GM18508 (cell line): ENCODE data around the gene SLC35F3.
"Not testable (repeated sequence)": the region's sequence is repeated elsewhere in the genome, so short reads cannot be mapped to it uniquely, and the experiment has no call there.

Experiments
- ATAC-seq: cut with Tn5 transposase; IDR thresholded peaks from one replicate; pipeline ENCODE4 v1.9.1; 2021; ENCODE audit warnings: moderate number of reproducible peaks; ENCODE audit not compliant: insufficient read depth, unreplicated experiment

Gene SLC35F3

GRCh38 chr1:234093107-234093506 lies 188.6 kb downstream of the SLC35F3 start:
- no peak for ATAC-seq

- ATAC-seq, result no peak
These were observed 189.3 kb downstream of the SLC35F3 start for GRCh38 chr1:234093741-234094140.

DNA sequence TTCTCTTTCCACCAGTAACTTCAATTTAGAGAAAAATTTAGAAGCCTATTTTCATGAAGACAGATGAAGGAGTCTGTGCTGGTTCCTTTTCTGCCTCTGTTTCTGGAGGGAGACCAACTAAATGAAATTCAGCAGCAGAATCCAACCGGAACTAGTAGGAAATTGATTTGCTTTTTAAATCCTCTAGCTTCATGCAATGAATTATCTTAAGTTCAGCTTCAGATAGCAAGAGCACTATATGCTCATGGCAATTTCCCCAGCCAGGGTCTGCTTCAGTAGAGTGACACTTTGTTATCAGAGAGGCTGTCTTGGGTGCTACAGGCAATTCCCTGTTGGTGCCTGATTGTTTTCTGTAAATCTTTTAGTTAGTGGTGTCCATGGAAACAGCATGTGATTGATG lies 189.7 kb downstream of the SLC35F3 start:
- ATAC-seq, result no peak

GRCh38 chr1:234096161-234096770 lies 191.8 kb downstream of the SLC35F3 start:
- ATAC-seq, result no peak

DNA sequence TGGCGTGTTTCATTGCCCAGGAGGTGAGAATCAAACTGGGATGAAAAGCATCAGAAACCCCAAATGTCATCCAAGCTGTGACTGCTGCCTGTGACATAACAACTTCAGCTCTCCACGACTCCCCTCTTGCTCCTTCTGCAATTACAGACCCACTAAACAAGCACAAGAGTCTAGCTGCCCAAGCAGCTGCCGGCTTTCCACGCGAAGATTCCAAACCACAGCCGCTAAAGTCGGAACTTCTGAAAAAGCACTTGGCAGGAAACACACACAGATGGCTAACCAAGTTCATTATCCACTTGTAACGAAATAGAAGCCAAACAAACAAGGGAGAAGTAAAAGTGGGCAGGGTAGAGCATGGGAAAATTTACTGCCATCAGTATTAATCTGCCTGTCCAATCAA lies 198.1 kb downstream of the SLC35F3 start:
- no peak for ATAC-seq

DNA sequence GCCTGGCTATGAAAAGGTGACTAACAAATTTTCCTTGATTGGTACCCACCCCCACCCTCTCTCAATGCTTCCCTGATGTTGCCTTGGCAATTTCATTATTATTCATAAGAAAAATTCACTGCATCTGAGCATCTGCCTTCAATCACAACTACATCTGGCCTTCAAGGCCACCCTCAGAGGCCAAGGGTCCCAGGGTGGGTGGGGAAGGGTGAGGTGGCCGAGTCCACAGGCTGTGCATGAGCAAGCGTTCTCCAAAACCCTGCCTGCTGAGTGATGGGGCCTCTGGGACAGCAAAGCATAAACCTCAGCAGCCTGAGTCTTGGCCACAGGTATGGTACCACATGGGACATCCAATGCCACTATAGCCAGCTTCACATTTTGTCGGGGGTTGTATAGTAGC lies 198.7 kb downstream of the SLC35F3 start:
- no peak for ATAC-seq

GRCh38 chr1:234106032-234106431 lies 201.6 kb downstream of the SLC35F3 start:
- ATAC-seq, result no peak

- ATAC-seq, result no peak
These were observed 203.0 kb downstream of the SLC35F3 start for GRCh38 chr1:234107416-234108021.

GRCh38 chr1:234108921-234109320 lies 204.4 kb downstream of the SLC35F3 start:
- no peak for ATAC-seq

DNA sequence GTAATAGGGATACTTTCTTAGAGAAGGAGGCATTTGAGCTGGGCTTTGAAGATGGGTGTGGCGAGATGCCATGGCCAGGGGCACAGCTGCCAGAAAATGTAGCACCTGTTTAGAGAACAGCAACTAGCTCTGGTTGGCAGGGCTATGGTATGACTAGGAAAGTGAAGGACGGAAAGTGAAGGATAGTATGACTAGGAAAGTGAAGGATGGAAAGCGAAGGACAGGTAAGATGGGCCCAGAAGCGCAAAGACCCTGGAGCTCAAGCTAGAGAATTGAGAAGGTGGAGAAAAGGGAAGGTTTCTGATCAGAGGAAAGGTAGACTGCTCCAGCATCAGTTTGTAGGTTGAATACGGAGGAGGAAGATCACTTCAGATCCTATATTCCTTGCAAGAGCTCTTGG lies 205.4 kb downstream of the SLC35F3 start:
- no peak for ATAC-seq

GRCh38 chr1:234111458-234112142 lies 207.1 kb downstream of the SLC35F3 start:
- ATAC-seq, result no peak

GRCh38 chr1:234114648-234115307 lies 210.3 kb downstream of the SLC35F3 start:
- ATAC-seq, result no peak

- ATAC-seq, result no peak
These were observed 214.4 kb downstream of the SLC35F3 start for GRCh38 chr1:234118911-234119310.

DNA sequence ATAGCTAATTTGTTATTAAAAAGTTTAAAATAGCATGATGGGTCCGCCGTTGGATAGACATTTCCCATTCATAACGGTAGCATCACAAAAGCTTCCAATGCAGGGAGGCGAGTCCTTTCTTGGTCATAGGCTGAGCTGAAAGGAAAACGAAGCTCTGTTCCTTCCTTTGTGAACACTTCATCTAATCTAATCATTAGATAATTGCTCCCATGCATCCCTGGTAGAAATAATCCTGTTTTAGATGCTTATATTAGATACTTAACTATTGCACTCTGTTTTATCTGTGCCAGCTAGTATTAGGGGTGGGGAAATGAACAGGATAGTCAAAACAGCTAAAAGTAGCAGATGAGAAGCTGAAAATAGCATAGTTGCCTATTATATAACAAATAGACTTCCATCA lies 215.0 kb downstream of the SLC35F3 start:
- no peak for ATAC-seq

GRCh38 chr1:234120327-234120944 lies 216.0 kb downstream of the SLC35F3 start:
- no peak for ATAC-seq

DNA sequence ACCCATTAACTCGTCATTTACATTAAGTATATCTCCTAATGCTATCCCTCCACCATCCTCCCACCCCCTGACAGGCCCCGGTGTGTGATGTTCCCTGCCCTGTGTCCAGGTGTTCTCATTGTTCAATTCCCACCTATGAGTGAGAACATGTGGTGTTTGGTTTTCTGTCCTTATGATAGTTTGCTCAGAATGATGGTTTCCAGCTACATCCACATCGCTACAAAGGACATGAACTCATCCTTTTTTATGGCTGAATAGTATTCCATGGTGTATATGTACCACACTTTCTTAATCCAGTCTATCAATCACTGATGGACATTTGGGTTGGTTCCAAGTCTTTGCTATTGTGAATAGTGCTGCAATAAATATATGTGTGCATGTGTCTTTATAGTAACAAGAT lies 217.2 kb downstream of the SLC35F3 start:
- ATAC-seq, result not testable (repeated sequence)

DNA sequence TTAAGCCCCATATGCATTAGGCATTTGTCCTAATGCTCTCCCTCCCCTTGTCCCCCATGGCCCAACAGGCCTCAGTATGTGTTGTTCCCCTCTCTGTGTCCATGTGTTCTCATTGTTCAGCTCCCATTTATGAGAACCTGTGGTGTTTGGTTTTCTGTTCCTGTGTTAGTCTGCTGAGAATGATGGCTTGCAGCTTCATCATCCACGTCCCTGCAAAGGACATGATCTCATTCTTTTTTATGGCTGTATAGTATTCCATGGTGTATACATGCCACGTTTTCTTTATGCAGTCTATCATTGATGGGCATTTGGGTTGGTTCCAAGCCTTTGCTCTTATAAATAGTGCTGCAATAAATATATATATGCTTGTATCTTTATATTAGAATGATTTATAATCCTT lies 218.1 kb downstream of the SLC35F3 start:
- ATAC-seq, result not testable (repeated sequence)

- ATAC-seq, result no peak
These were observed 219.4 kb downstream of the SLC35F3 start for GRCh38 chr1:234123867-234124266.

DNA sequence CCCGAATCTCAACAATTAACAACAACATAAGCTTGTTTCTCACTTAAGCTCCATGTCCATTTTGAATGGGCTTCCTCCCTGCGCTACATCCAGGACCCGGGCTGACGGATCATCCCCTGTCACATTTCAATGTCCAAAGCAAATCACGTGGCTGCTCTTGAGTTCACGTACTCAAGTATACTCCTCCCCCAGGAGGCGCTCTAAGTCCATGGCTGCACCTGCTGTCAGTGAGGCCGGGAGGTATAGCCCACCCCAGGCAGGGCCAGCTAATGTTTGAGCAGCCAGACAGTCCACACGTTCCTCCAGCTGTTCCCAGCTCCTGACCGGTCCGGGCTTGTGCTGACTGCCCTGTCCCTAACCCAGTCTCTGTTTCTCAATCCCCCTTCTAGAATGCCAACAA lies 220.8 kb downstream of the SLC35F3 start:
- ATAC-seq, result no peak

DNA sequence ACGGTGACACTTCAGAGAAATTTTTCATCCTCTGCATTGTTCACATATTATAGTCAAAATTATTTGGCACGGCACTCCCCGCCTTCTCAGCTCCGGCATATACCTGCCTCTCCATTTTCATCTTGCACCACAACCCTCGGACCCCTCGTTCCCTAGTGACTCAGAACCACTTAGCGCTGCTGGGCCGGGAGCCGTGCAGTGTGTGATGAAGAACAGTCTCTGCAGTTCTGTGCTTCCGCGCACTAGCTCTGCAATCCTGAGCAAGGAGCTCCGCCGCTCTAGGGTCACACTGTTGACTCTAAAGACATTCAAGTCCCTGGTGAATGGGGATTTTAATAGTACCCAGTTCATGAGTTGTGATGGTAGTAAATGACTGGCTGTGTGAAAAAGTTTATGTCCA lies 221.2 kb downstream of the SLC35F3 start:
- no peak for ATAC-seq
